ENCODE measurements around the gene SEMA3G. TPM values are rescaled to one million over a fixed set of nuclear protein-coding genes. Genes with fewer than 3 reads are reported as not detected.

Gene SEMA3G
- total RNA-seq, 2 experiments from 2014 or later = 0.34 to 0.69 TPM

- ATAC-seq (ENCODE audit: poor library complexity) (no peak), DNase-seq (no peak)
- H3K27ac ChIP-seq (ENCODE audit: low read depth in 1 of 2, low read length in 2 of 2) = no peak overlapping the region
- H3K9me3 ChIP-seq (ENCODE audit: control insufficient read depth in 1 of 2, insufficient read depth in 1 of 2, low read length in 2 of 2) = no peaks in the 10 kb centered on the region
- POLR2A ChIA-PET = no interaction called here
- H3K4me3 Mint-ChIP-seq = no peak overlapping the region
- no peaks in the 10 kb centered on the region for H3K36me3 ChIP-seq (ENCODE audit: insufficient read depth, low read length)
- no peaks in the 10 kb centered on the region for H3K36me3 Mint-ChIP-seq (ENCODE audit: low read depth)
- TF ChIP-seq, protein P1, sequence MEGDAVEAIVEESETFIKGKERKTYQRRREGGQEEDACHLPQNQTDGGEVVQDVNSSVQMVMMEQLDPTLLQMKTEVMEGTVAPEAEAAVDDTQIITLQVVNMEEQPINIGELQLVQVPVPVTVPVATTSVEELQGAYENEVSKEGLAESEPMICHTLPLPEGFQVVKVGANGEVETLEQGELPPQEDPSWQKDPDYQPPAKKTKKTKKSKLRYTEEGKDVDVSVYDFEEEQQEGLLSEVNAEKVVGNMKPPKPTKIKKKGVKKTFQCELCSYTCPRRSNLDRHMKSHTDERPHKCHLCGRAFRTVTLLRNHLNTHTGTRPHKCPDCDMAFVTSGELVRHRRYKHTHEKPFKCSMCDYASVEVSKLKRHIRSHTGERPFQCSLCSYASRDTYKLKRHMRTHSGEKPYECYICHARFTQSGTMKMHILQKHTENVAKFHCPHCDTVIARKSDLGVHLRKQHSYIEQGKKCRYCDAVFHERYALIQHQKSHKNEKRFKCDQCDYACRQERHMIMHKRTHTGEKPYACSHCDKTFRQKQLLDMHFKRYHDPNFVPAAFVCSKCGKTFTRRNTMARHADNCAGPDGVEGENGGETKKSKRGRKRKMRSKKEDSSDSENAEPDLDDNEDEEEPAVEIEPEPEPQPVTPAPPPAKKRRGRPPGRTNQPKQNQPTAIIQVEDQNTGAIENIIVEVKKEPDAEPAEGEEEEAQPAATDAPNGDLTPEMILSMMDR (IDR thresholded peaks at IDR 0.05) = no peak
- H3K27ac Mint-ChIP-seq = no peak overlapping the region
- CTCF ChIA-PET = interaction anchor here (0.8 to 1.9 kb wide), 3 partner anchors 17 to 27 kb away, joined by 3 to 5 read pairs (median 3); no protein-coding TSS in a partner anchor
- no peak overlapping the region for H3K4me3 ChIP-seq (ENCODE audit: low read length)
- intact Hi-C loops (cut with DNase I, micrococcal nuclease) = loop anchor here in 1 of 2 experiments (2.0 kb wide), 1 partner anchor 18 kb away; no protein-coding TSS in a partner anchor
- H3K9me3 Mint-ChIP-seq = no peaks in the 10 kb centered on the region
- H3K4me1 Mint-ChIP-seq (ENCODE audit: low read depth) = no peaks in the 10 kb centered on the region
- H3K4me1 ChIP-seq (ENCODE audit: insufficient read depth, low read length) = peaks cover 5% of the 10 kb centered on the region
- H3K27me3 ChIP-seq (ENCODE audit: control insufficient read depth in 1 of 2, insufficient read depth in 2 of 2, low read length in 2 of 2) = no peaks in the 10 kb centered on the region
- no peaks in the 10 kb centered on the region for H3K27me3 Mint-ChIP-seq
These were observed 15.9 kb downstream of the SEMA3G start for GRCh38 chr3:52429031-52429430.

GRCh38 chr3:52428151-52429005 lies 16.5 kb downstream of the SEMA3G start:
- Mint-ChIP-seq H3K4me3 (no peak overlapping the region), H3K27me3 (no peaks in the 10 kb centered on the region), H3K4me1 (ENCODE audit: low read depth) (no peaks in the 10 kb centered on the region), H3K9me3 (no peaks in the 10 kb centered on the region), H3K36me3 (ENCODE audit: low read depth) (no peaks in the 10 kb centered on the region), H3K27ac (no peak overlapping the region)
- peak in 5 of 14 experiments; percentile 15 to 69 (median 55) for DNase-seq
- H3K9me3 ChIP-seq (ENCODE audit: control insufficient read depth in 1 of 2, insufficient read depth in 1 of 2, low read length in 2 of 2) = no peaks in the 10 kb centered on the region
- H3K4me1 ChIP-seq (ENCODE audit: insufficient read depth, low read length) = peaks cover under 1% of the 10 kb centered on the region
- H3K27me3 ChIP-seq (ENCODE audit: control insufficient read depth in 1 of 2, insufficient read depth in 2 of 2, low read length in 2 of 2) = no peaks in the 10 kb centered on the region
- H3K27ac ChIP-seq (ENCODE audit: low read depth in 1 of 2, low read length in 2 of 2) = no peak overlapping the region
- ChIA-PET CTCF (interaction anchor here (0.8 to 1.9 kb wide), 4 partner anchors 16 to 28 kb away, joined by 3 to 5 read pairs (median 3); no protein-coding TSS in a partner anchor), POLR2A (interaction anchor here (1.2 kb wide), 1 partner anchor 28 kb away, joined by 3 read pairs; no protein-coding TSS in a partner anchor)
- ATAC-seq (ENCODE audit: poor library complexity) = peak; percentile 75
- H3K4me3 ChIP-seq (ENCODE audit: low read length) = no peak overlapping the region
- intact Hi-C loops (cut with DNase I, micrococcal nuclease) = loop anchor here (1.0 to 2.0 kb wide), 2 partner anchors 18 to 19 kb away; no protein-coding TSS in a partner anchor
- TF ChIP-seq, protein P1 (IDR thresholded peaks at IDR 0.05) = peak; percentile 67
- no peaks in the 10 kb centered on the region for H3K36me3 ChIP-seq (ENCODE audit: insufficient read depth, low read length)

- DNase-seq = no peak
These were observed 21.7 kb downstream of the SEMA3G start for GRCh38 chr3:52423173-52423572.

More at GRCh38 chr3:52423173-52423572, 21.7 kb downstream of the SEMA3G start:
- H3K27me3 ChIP-seq (ENCODE audit: control insufficient read depth in 1 of 2, insufficient read depth in 2 of 2, low read length in 2 of 2) = no peaks in the 10 kb centered on the region
- ATAC-seq (ENCODE audit: poor library complexity) = no peak
- intact Hi-C loops (cut with DNase I, micrococcal nuclease) = no loop called here
- H3K4me3 ChIP-seq (ENCODE audit: low read length) = no peak overlapping the region
- POLR2A ChIA-PET = interaction anchor here (0.7 kb wide), 1 partner anchor 44 kb away, joined by 3 read pairs; no protein-coding TSS in a partner anchor
- peaks cover 4% of the 10 kb centered on the region for H3K36me3 ChIP-seq (ENCODE audit: insufficient read depth, low read length)
- Mint-ChIP-seq H3K4me3 (no peak overlapping the region), H3K27ac (no peak overlapping the region), H3K9me3 (no peaks in the 10 kb centered on the region), H3K4me1 (ENCODE audit: low read depth) (peaks cover 3% of the 10 kb centered on the region), H3K36me3 (ENCODE audit: low read depth) (peaks cover 5% of the 10 kb centered on the region), H3K27me3 (no peaks in the 10 kb centered on the region)
- H3K27ac ChIP-seq (ENCODE audit: low read depth in 1 of 2, low read length in 2 of 2) = no peak overlapping the region
- H3K9me3 ChIP-seq (ENCODE audit: control insufficient read depth in 1 of 2, insufficient read depth in 1 of 2, low read length in 2 of 2) = no peaks in the 10 kb centered on the region
- no peaks in the 10 kb centered on the region for H3K4me1 ChIP-seq (ENCODE audit: insufficient read depth, low read length)
- CTCF ChIA-PET = no interaction called here
- TF ChIP-seq, protein P1 (IDR thresholded peaks at IDR 0.05) = no peak

All from CD4-positive, alpha-beta T cell (primary cell).